Measurements from ENCODE around the gene MYB. TPM values are rescaled to one million over a fixed set of nuclear protein-coding genes. Genes with fewer than 3 reads are reported as not detected.

MYB gene
- total and polyA plus RNA-seq, 2 of the 8 experiments (the other 6 are each of a cell fraction or from before 2014, with no cell fraction given): 4.0 to 7.6 TPM

DNA sequence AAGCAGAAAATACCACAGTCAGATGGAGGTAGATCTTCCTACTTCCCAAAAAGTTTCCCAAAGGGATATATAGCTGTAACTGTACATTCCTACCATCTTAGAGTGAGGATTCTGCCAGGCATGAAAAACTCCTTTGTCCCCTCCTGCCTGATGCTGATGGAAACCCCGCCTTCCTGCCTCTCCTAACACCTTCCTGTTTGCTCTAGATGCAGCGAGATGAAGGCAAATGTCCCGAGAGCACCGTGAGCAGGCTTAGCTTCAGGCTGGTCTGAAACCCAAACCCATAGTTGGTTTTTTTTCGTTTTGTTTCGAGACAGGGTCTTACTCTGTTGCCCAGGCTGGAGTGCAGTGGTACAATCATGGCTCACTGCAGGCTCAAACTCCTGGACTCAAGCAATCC lies 55.6 kb downstream of the MYB start:
- Histone ChIP-seq H4K91ac (replicated peaks; ENCODE audit: insufficient read length, low read length) (no peak overlapping the region), H2BK15ac (ENCODE audit: low read length) (no peak overlapping the region), H3K18ac (ENCODE audit: extremely low read depth, low read length) (no peak overlapping the region), H2BK20ac (ENCODE audit: low read length) (no peak overlapping the region), H2BK12ac (ENCODE audit: low read depth, low read length) (0 out of 2 replicates have a peak overlapping the region, but pooled peaks have one; percentile 60), H2BK120ac (replicated peaks; ENCODE audit: low read depth, low read length) (no peak overlapping the region), H2BK5ac (ENCODE audit: low read depth, low read length) (no peak overlapping the region), H3K36me3 (ENCODE audit: control insufficient read depth in 2 of 4, insufficient read depth in 4 of 4, low read length in 3 of 4) (no peaks in the 10 kb centered on the region), H2AK5ac (ENCODE audit: low read depth, low read length) (no peak overlapping the region), H3K4ac (replicated peaks; ENCODE audit: insufficient read length, low read depth, low read length) (no peak overlapping the region), H3K27ac (ENCODE audit: low read depth, low read length) (no peak overlapping the region), H3K4me3 (ENCODE audit: extremely low read depth in 1 of 4, insufficient read depth in 2 of 4, low read depth in 3 of 4, low read length in 4 of 4) (no peak overlapping the region), H3K4me1 (replicated peaks in 1 of 4; ENCODE audit: control insufficient read depth in 3 of 4, insufficient read depth in 4 of 4, low read length in 3 of 4) (no peaks in the 10 kb centered on the region), H4K20me1 (replicated peaks in 1 of 2; ENCODE audit: control insufficient read depth in 1 of 2, insufficient read depth in 2 of 2, low read length in 2 of 2) (no peaks in the 10 kb centered on the region), H3K23ac (ENCODE audit: insufficient read length) (no peak overlapping the region), H3K79me2 (ENCODE audit: control insufficient read depth in 1 of 2, insufficient read depth in 2 of 2, low read length in 2 of 2) (no peaks in the 10 kb centered on the region), H4K5ac (ENCODE audit: insufficient read length, low read depth, low read length) (no peak overlapping the region), H3K4me2 (ENCODE audit: insufficient read depth in 1 of 2, low read depth in 2 of 2, low read length in 2 of 2) (no peak overlapping the region), H4K8ac (ENCODE audit: extremely low read depth, insufficient read depth, low read length) (no peak overlapping the region), H3K23me2 (ENCODE audit: low read depth, low read length) (no peaks in the 10 kb centered on the region; the same call in 1 of the 2 replicates), H3K9me3 (ENCODE audit: insufficient read depth in 2 of 2, low read depth in 1 of 2, low read length in 1 of 2) (no peaks in the 10 kb centered on the region), H3K79me1 (ENCODE audit: low read depth, low read length) (no peaks in the 10 kb centered on the region), H3K9ac (replicated peaks in 1 of 4; ENCODE audit: extremely low read depth in 1 of 4, low read depth in 3 of 4, low read length in 3 of 4) (no peak overlapping the region), H3K56ac (replicated peaks; ENCODE audit: insufficient read length, low read depth, low read length) (no peak overlapping the region), H2AFZ (ENCODE audit: low read length) (no peak overlapping the region), H3K14ac (ENCODE audit: insufficient read length) (no peak overlapping the region), H3K27me3 (replicated peaks in 1 of 4; ENCODE audit: control insufficient read depth in 3 of 4, extremely low read depth in 1 of 4, insufficient read depth in 3 of 4, low read length in 3 of 4) (no peaks in the 10 kb centered on the region)
- DNase-seq (ENCODE audit: low read depth in 1 of 2, low spot score in 2 of 2): no peak
- POLR2A ChIA-PET (ENCODE audit: partially characterized antibody): interaction anchor here (1.4 kb wide), 1 partner anchor 14 kb away, joined by 3 read pairs; no protein-coding TSS in a partner anchor
- WGBS, 2 experiments (ENCODE audit: extremely low coverage in 1 of 2, insufficient coverage in 1 of 2, insufficient read length in 1 of 2, insufficient replicate concordance in 2 of 2, low coverage in 1 of 2, low lambda C conversion rate in 2 of 2, missing lambda C conversion rate in 1 of 2): 86% methylated on average over 6 of the region's 6 CpGs; no CpG with 5 or more reads in 1 of the 2 experiments
- CTCF ChIA-PET (ENCODE audit: partially characterized antibody): interaction anchor here (0.9 to 1.3 kb wide), 2 partner anchors 9 to 36 kb away, joined by 3 to 4 read pairs; no protein-coding TSS in a partner anchor
- FAIRE-seq: no peak
- TF ChIP-seq YY1 (IDR thresholded peaks at IDR 0.05; ENCODE audit: low read depth, low read length): no peak
- TF ChIP-seq SIX5 (IDR thresholded peaks at IDR 0.05; ENCODE audit: low read depth, low read length): no peak
- TF ChIP-seq TBP (IDR thresholded peaks at IDR 0.05; ENCODE audit: low read depth, low read length): no peak
- no peak for TF ChIP-seq BCL11A (IDR thresholded peaks at IDR 0.05; ENCODE audit: low read depth in 2 of 2, low read length in 2 of 2)
- TF ChIP-seq POLR2A (IDR thresholded peaks at IDR 0.05; ENCODE audit: control extremely low read depth in 1 of 2, low read depth in 2 of 2, low read length in 2 of 2): no peak
- TF ChIP-seq KDM5A (IDR thresholded peaks at IDR 0.05; ENCODE audit: low read length): no peak
- no peak for TF ChIP-seq SP4 (IDR thresholded peaks at IDR 0.05; ENCODE audit: low read length)
- no peak for TF ChIP-seq TEAD4 (IDR thresholded peaks at IDR 0.05; ENCODE audit: low read depth, low read length)
- TF ChIP-seq BRCA1 (IDR thresholded peaks at IDR 0.05; ENCODE audit: low read depth, low read length): no peak
- TF ChIP-seq, protein P1, sequence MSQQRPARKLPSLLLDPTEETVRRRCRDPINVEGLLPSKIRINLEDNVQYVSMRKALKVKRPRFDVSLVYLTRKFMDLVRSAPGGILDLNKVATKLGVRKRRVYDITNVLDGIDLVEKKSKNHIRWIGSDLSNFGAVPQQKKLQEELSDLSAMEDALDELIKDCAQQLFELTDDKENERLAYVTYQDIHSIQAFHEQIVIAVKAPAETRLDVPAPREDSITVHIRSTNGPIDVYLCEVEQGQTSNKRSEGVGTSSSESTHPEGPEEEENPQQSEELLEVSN (IDR thresholded peaks at IDR 0.05): no peak
- TF ChIP-seq, protein P2, sequence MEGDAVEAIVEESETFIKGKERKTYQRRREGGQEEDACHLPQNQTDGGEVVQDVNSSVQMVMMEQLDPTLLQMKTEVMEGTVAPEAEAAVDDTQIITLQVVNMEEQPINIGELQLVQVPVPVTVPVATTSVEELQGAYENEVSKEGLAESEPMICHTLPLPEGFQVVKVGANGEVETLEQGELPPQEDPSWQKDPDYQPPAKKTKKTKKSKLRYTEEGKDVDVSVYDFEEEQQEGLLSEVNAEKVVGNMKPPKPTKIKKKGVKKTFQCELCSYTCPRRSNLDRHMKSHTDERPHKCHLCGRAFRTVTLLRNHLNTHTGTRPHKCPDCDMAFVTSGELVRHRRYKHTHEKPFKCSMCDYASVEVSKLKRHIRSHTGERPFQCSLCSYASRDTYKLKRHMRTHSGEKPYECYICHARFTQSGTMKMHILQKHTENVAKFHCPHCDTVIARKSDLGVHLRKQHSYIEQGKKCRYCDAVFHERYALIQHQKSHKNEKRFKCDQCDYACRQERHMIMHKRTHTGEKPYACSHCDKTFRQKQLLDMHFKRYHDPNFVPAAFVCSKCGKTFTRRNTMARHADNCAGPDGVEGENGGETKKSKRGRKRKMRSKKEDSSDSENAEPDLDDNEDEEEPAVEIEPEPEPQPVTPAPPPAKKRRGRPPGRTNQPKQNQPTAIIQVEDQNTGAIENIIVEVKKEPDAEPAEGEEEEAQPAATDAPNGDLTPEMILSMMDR (IDR thresholded peaks at IDR 0.05; ENCODE audit: control extremely low read depth in 1 of 3, insufficient read depth in 1 of 3, low read depth in 1 of 3, low read length in 3 of 3): no peak
- TF ChIP-seq RBBP5 (IDR thresholded peaks at IDR 0.05; ENCODE audit: borderline replicate concordance, low read depth, low read length): no peak
- no peak for TF ChIP-seq TCF12 (IDR thresholded peaks at IDR 0.05; ENCODE audit: low read depth, low read length)

Measured in H1 (cell line).